SU-DHL-6 (cell line): ENCODE results near the gene KSR2.

Source experiments
- H2AFZ ChIP-seq: fragments of 200-600 bp; sonication (generic); 2 replicates; pipeline ENCODE4 v1.6.1; 2014; ENCODE audit warnings: low read depth, mild to moderate bottlenecking, moderate library complexity, mixed read lengths, antibody characterized with exemption, low read length; ENCODE audit not compliant: severe bottlenecking
- H3F3A ChIP-seq: fragments of 200-600 bp; shearing (Covaris generic); 2 replicates; pipeline ENCODE4 v1.6.0; 2016; ENCODE audit warnings: antibody characterized with exemption, mild to moderate bottlenecking; ENCODE audit not compliant: insufficient read depth
- H3K27ac ChIP-seq: fragments of 200-600 bp; sonication (generic); 2 replicates; pipeline ENCODE4 v1.5.1; 2016; ENCODE audit warnings: low read depth, mild to moderate bottlenecking, low read length, moderate library complexity, mixed read lengths
- H3K27me3 ChIP-seq: fragments of 200-600 bp; sonication (generic), shearing (Covaris generic); 2 replicates; pipeline ENCODE4 v1.6.0; 2014; ENCODE audit warnings: mild to moderate bottlenecking, low read length
- H3K36me3 ChIP-seq: fragments of 200-600 bp; sonication (generic); 2 replicates; pipeline ENCODE4 v1.6.1; 2014; ENCODE audit warnings: mild to moderate bottlenecking, low read length, mixed read lengths
- H3K4me2 ChIP-seq: fragments of 300-600, 200-600 bp; shearing (Covaris generic), sonication (generic); 2 replicates; pipeline ENCODE4 v1.6.0; 2014; ENCODE audit warnings: low read length, low read depth, mild to moderate bottlenecking; ENCODE audit not compliant: poor library complexity, severe bottlenecking
- H3K4me3 ChIP-seq: fragments of 200-600 bp; sonication (generic); 2 replicates; pipeline ENCODE4 v1.5.1; 2014; ENCODE audit warnings: antibody characterized with exemption, low read length, mild to moderate bottlenecking, mixed read lengths; ENCODE audit not compliant: insufficient read depth, poor library complexity, severe bottlenecking
- H3K79me2 ChIP-seq: fragments of 200-600 bp; sonication (generic); 2 replicates; pipeline ENCODE4 v1.6.1; 2014; ENCODE audit warnings: mild to moderate bottlenecking, low read length, moderate library complexity; ENCODE audit not compliant: insufficient read depth
- H3K9ac ChIP-seq: fragments of 200-600 bp; sonication (generic); 2 replicates; pipeline ENCODE4 v1.7.0; 2014; ENCODE audit warnings: mild to moderate bottlenecking, low read length
- H3K9me2 ChIP-seq: fragments of 200-600 bp; sonication (generic); replicated peaks from 2 replicates; pipeline ENCODE4 v1.6.1; 2014; ENCODE audit warnings: low read length; ENCODE audit not compliant: insufficient read depth
- H3K9me3 ChIP-seq: fragments of 200-600 bp; sonication (generic); 2 replicates; pipeline ENCODE4 v1.6.1; 2014; ENCODE audit warnings: low read length, mixed read lengths; ENCODE audit not compliant: insufficient read depth
- H4K20me1 ChIP-seq: fragments of 200-600 bp; sonication (generic); 2 replicates; pipeline ENCODE4 v1.6.1; 2014; ENCODE audit warnings: low read depth, mild to moderate bottlenecking, antibody characterized with exemption, low read length, moderate library complexity, mixed read lengths
- EZH2phosphoT487 ChIP-seq: fragments of 200-600 bp; sonication (generic), shearing (Covaris generic); conservative IDR thresholded peaks from 2 replicates; pipeline ENCODE4 v1.6.1; 2018; ENCODE audit warnings: mild to moderate bottlenecking, antibody characterized with exemption, low read length, moderate library complexity, mixed read lengths
- TF ChIP-seq, protein P1 (sequence below): fragments of 200-600 bp; sonication (generic); IDR thresholded peaks from one replicate; pipeline ENCODE4 v1.5.1; 2017; ENCODE audit warnings: antibody characterized with exemption, mild to moderate bottlenecking, low read length, moderate library complexity; ENCODE audit not compliant: insufficient read depth, poor library complexity, severe bottlenecking

Gene KSR2

DNA sequence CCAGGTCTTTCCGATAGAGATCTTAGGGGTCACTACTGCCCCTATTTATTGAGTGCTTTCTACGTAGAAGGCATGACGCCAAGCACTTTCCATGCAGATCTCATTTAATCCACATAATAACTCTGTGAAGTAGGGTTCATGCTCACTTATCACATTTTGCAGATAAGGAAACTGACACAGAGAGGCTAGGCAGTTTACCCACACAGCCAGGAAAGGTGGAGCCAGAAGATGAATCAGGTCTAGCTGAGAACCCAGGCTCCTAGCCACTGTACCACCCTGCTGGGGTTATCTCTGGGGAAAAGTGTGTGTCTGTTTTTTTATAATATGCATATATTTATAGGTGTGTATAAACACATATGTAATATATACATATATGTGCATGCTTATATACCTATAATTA is 83.6 kb downstream of the KSR2 start:
- TF ChIP-seq, protein P1, sequence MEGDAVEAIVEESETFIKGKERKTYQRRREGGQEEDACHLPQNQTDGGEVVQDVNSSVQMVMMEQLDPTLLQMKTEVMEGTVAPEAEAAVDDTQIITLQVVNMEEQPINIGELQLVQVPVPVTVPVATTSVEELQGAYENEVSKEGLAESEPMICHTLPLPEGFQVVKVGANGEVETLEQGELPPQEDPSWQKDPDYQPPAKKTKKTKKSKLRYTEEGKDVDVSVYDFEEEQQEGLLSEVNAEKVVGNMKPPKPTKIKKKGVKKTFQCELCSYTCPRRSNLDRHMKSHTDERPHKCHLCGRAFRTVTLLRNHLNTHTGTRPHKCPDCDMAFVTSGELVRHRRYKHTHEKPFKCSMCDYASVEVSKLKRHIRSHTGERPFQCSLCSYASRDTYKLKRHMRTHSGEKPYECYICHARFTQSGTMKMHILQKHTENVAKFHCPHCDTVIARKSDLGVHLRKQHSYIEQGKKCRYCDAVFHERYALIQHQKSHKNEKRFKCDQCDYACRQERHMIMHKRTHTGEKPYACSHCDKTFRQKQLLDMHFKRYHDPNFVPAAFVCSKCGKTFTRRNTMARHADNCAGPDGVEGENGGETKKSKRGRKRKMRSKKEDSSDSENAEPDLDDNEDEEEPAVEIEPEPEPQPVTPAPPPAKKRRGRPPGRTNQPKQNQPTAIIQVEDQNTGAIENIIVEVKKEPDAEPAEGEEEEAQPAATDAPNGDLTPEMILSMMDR, result no peak
- no peak for TF ChIP-seq EZH2phosphoT487
- Histone ChIP-seq H3K27me3 (no peaks in the 10 kb centered on the region), H3K9ac (no peak overlapping the region), H2AFZ (no peak overlapping the region), H3K79me2 (no peaks in the 10 kb centered on the region), H3K27ac (no peak overlapping the region), H3K9me2 (no peaks in the 10 kb centered on the region), H3K36me3 (no peaks in the 10 kb centered on the region), H4K20me1 (no peaks in the 10 kb centered on the region), H3K4me2 (no peak overlapping the region), H3K4me3 (no peak overlapping the region), H3K9me3 (no peaks in the 10 kb centered on the region), H3F3A (no peaks in the 10 kb centered on the region)

DNA sequence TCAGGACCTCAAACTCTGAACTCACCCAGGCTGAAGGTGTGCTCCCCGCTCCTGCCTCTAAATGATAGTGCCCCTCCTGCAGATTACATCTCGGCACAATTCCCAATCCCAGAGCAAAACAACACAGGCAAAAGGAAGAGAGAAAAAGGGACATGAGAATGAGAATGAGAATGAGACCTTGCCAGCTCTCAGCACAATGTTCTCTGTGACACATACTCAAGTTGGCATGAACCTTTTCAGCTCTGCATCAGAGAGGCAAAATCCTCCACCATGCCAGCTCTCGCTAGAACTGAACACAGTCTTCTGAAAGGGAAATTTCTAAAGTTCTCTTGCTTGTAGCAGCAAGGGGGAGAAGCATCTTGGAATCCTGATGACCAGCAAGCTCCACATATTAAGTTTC is 84.6 kb downstream of the KSR2 start:
- no peak overlapping the region for H2AFZ ChIP-seq
- H3K9me3 ChIP-seq, result no peaks in the 10 kb centered on the region
- H3K36me3 ChIP-seq, result no peaks in the 10 kb centered on the region
- no peaks in the 10 kb centered on the region for H4K20me1 ChIP-seq
- H3K27ac ChIP-seq, result no peak overlapping the region
- H3K4me2 ChIP-seq, result no peak overlapping the region
- no peaks in the 10 kb centered on the region for H3K9me2 ChIP-seq
- H3K79me2 ChIP-seq, result no peaks in the 10 kb centered on the region
- H3K4me3 ChIP-seq, result no peak overlapping the region
- no peak overlapping the region for H3K9ac ChIP-seq
- no peaks in the 10 kb centered on the region for H3F3A ChIP-seq
- TF ChIP-seq, protein P1, result no peak
- TF ChIP-seq EZH2phosphoT487, result no peak
- no peaks in the 10 kb centered on the region for H3K27me3 ChIP-seq

DNA sequence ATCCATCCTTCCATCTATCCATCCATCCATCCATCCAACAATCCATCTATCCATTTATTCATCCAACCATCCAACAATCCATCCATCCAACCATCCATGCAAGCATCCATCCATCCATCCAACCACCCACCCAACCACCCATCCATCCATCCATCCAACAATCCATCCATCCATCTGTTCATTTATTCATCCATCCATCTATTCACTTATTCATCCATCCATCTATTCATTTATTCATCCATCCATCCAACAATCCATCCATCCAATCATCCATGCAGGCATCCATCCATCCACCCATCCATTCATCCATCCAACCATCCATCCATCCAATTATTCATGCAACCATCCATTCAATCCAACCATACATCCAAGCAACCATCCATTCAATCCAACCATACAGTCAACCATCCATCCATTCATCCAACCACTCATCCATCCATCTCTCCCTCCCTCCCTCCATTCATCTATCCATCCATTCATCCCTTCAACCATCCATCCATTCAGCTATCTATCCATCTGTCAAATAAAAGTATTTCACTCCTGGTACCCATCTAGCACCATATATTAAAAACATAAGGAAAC is 86.1 kb downstream of the KSR2 start:
- H3K36me3 ChIP-seq, result no peaks in the 10 kb centered on the region
- no peaks in the 10 kb centered on the region for H3K79me2 ChIP-seq
- H3K9me2 ChIP-seq, result no peaks in the 10 kb centered on the region
- H3F3A ChIP-seq, result no peaks in the 10 kb centered on the region
- H3K4me2 ChIP-seq, result no peak overlapping the region
- TF ChIP-seq, protein P1, result no peak
- no peak for TF ChIP-seq EZH2phosphoT487
- H4K20me1 ChIP-seq, result no peaks in the 10 kb centered on the region
- H3K4me3 ChIP-seq, result no peak overlapping the region
- H3K27ac ChIP-seq, result no peak overlapping the region
- no peaks in the 10 kb centered on the region for H3K27me3 ChIP-seq
- no peak overlapping the region for H2AFZ ChIP-seq
- H3K9ac ChIP-seq, result no peak overlapping the region
- no peaks in the 10 kb centered on the region for H3K9me3 ChIP-seq

DNA sequence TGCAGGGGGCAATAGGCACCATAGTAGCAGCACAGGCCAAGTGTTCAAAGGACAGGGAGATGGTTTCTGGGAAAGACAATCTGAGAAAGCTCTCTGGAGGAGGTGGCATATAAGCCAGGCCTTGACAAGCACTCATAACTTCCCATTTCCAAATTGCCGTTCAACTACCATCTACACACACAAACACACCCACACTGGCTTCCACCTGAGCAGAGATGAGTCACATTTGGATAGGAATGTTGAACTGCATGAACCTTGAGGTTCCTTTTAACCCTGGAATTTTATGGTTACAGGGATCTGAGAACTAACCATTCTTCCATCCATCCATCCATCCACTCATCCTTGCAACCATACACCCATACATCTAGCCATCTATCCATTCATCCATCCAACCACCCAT is 86.6 kb downstream of the KSR2 start:
- Histone ChIP-seq H3K4me3 (no peak overlapping the region), H3K27ac (no peak overlapping the region), H3K4me2 (no peak overlapping the region), H2AFZ (no peak overlapping the region), H3K9me3 (no peaks in the 10 kb centered on the region), H3K9ac (no peak overlapping the region), H3K36me3 (no peaks in the 10 kb centered on the region), H3K27me3 (no peaks in the 10 kb centered on the region), H3K9me2 (no peaks in the 10 kb centered on the region), H3K79me2 (no peaks in the 10 kb centered on the region), H3F3A (no peaks in the 10 kb centered on the region), H4K20me1 (no peaks in the 10 kb centered on the region)
- no peak for TF ChIP-seq EZH2phosphoT487
- TF ChIP-seq, protein P1, result no peak
